HepG2 (cell line): ENCODE results near the gene VAPB. TPM values are rescaled to one million over a fixed set of nuclear protein-coding genes. Genes with fewer than 3 reads are reported as not detected.

ENCODE experiments used
- ARID5B ChIP-seq: IDR thresholded peaks from 2 replicates; pipeline ENCODE4 v1.4.0; 2020; ENCODE audit warnings: mild to moderate bottlenecking, missing genetic modification reagents
- DRAP1 ChIP-seq: IDR thresholded peaks from 2 replicates; pipeline ENCODE4 v1.6.1; 2016; ENCODE audit warnings: missing genetic modification reagents, missing compliant biosample characterization
- ETV6 ChIP-seq: sonication (generic); formaldehyde crosslinking; conservative IDR thresholded peaks from 2 replicates; pipeline ENCODE4 v1.4.0; 2020; ENCODE audit warnings: missing genetic modification reagents
- HOXD1 ChIP-seq: sonication (generic); formaldehyde crosslinking; IDR thresholded peaks from 2 replicates; pipeline ENCODE4 v1.5.0; 2020; ENCODE audit warnings: missing genetic modification reagents
- MIXL1 ChIP-seq: IDR thresholded peaks from 2 replicates; pipeline ENCODE4 v1.6.1; 2016
- PBX2 ChIP-seq: IDR thresholded peaks from 2 replicates; pipeline ENCODE4 v1.6.1; 2016; ENCODE audit warnings: control low read depth
- REPIN1 ChIP-seq: sonication (generic); formaldehyde crosslinking; IDR thresholded peaks from 2 replicates; pipeline ENCODE4 v1.8.0; 2022; ENCODE audit warnings: missing genetic modification reagents, low read depth, mild to moderate bottlenecking, borderline replicate concordance
- RERE ChIP-seq: IDR thresholded peaks from 2 replicates; pipeline ENCODE4 v1.6.1; 2016; ENCODE audit warnings: low read depth, missing genetic modification reagents, missing compliant biosample characterization
- RXRB ChIP-seq: IDR thresholded peaks from 2 replicates; pipeline ENCODE4 v1.6.1; 2016; ENCODE audit warnings: borderline replicate concordance, missing genetic modification reagents, missing compliant biosample characterization
- SAP130 ChIP-seq: IDR thresholded peaks from 2 replicates; pipeline ENCODE4 v1.6.1; 2016; ENCODE audit warnings: low read depth
- TFE3 ChIP-seq: IDR thresholded peaks from 2 replicates; pipeline ENCODE4 v1.6.1; 2016
- ZFY ChIP-seq: sonication (generic); formaldehyde crosslinking; IDR thresholded peaks from 2 replicates; pipeline ENCODE4 v1.4.0; 2020; ENCODE audit warnings: missing genetic modification reagents
- ZNF333 ChIP-seq: sonication (generic); formaldehyde crosslinking; IDR thresholded peaks from 2 replicates; pipeline ENCODE4 v1.4.0; 2020; ENCODE audit warnings: mild to moderate bottlenecking, missing genetic modification reagents, borderline replicate concordance
- ZNF792 ChIP-seq: IDR thresholded peaks from 2 replicates; pipeline ENCODE4 v1.6.1; 2016
- ZNF878 ChIP-seq: sonication (generic); formaldehyde crosslinking; IDR thresholded peaks from 2 replicates; pipeline ENCODE4 v1.8.1; 2023; ENCODE audit warnings: mild to moderate bottlenecking, missing genetic modification reagents, moderate library complexity
- ZSCAN22 ChIP-seq: sonication (generic); formaldehyde crosslinking; IDR thresholded peaks from 2 replicates; pipeline ENCODE4 v1.4.0; 2020; ENCODE audit warnings: mild to moderate bottlenecking, missing genetic modification reagents
- polyA plus RNA-seq, 8 experiments: library from polyadenylated mRNA; depleted of rRNA in 3 of 8; stranded (reverse) in 7 of 8; unstranded in 1 of 8; fragments of >200 nt; fragmentation: Illumina TruSeq in 4 of 8; extraction: Trizol in 4 of 8; gene quantifications; 2 replicates each; pipeline versions ENCODE4 v1.2.1 to v1.2.3, GENCODE V29; 2011 to 2016; ENCODE audit warnings: low read depth in 4 of 8, missing spikeins in 1 of 8, mixed read lengths in 1 of 8; ENCODE audit not compliant: insufficient read depth in 1 of 8
- total RNA-seq, 5 experiments: library from RNA; depleted of rRNA; stranded (reverse); fragments of >200 nt; fragmentation: Illumina TruSeq; extraction: Trizol; gene quantifications; 2 replicates each; pipeline ENCODE4 v1.2.3, GENCODE V29; 2016; ENCODE audit warnings: low read depth in 1 of 5
- TF ChIP-seq, protein P1 (sequence below): sonication (generic); formaldehyde crosslinking; IDR thresholded peaks from 2 replicates; pipeline ENCODE4 v1.5.1; 2020; ENCODE audit warnings: missing genetic modification reagents, mild to moderate bottlenecking, borderline replicate concordance

VAPB gene
- total and polyA plus RNA-seq, 2 of the 13 experiments (the other 11 are each of a cell fraction or from before 2014, with no cell fraction given), result 18.6 to 48.5 TPM

DNA sequence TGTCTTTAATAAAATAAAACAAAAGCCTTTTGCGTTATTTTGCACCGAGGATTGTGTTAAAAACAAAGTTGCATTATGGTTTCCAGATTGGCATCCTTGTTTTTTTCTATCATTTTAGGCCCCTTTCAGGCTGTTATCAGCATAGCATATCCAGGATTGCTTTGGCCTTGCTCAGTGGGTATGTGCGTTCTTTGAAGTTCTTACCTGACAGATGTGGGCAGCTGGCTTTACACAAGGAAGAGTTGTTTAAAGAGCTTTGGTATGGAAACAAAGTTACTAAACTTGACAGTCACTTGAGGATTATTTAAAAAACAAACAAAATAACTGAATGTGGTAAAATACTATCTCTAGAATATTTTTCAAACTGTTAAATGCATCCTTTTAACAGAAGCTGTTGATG is 6.6 kb downstream of the VAPB start (continued):
- TF ChIP-seq PBX2 (CRISPR knock-in tag) (no peak), ZNF878 (peak; percentile 56; the same call in 1 of the 2 replicates), RERE (CRISPR knock-in tag) (peak; percentile 78), DRAP1 (peak; percentile 44; the same call in 1 of the 2 replicates), REPIN1 (no peak), ETV6 (CRISPR knock-in tag) (no peak), ARID5B (CRISPR knock-in tag) (peak; percentile 83), ZNF792 (CRISPR knock-in tag) (no peak), TFE3 (CRISPR knock-in tag) (0 out of 2 replicates have a peak, but pooled peaks have one; percentile 49), HOXD1 (CRISPR knock-in tag) (no peak), SAP130 (CRISPR knock-in tag) (peak; percentile 86), ZSCAN22 (CRISPR knock-in tag) (no peak), ZNF333 (no peak), MIXL1 (no peak), RXRB (0 out of 2 replicates have a peak, but pooled peaks have one; percentile 22), ZFY (CRISPR knock-in tag) (no peak)
- TF ChIP-seq, protein P1, sequence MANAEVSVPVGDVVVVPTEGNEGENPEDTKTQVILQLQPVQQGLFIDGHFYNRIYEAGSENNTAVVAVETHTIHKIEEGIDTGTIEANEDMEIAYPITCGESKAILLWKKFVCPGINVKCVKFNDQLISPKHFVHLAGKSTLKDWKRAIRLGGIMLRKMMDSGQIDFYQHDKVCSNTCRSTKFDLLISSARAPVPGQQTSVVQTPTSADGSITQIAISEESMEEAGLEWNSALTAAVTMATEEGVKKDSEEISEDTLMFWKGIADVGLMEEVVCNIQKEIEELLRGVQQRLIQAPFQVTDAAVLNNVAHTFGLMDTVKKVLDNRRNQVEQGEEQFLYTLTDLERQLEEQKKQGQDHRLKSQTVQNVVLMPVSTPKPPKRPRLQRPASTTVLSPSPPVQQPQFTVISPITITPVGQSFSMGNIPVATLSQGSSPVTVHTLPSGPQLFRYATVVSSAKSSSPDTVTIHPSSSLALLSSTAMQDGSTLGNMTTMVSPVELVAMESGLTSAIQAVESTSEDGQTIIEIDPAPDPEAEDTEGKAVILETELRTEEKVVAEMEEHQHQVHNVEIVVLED (CRISPR knock-in tag), result no peak
